SK-N-SH treated with all-trans-retinoic acid at 6 μM for 48 hours (cell line): ENCODE results near the gene ENTPD2.

Source experiments
- ATAC-seq: fragments of 200-7000 bp; cut with Tn5 transposase; 3 replicates; pipeline ENCODE4 v1.9.1; 2020; ENCODE audit warnings: mild to moderate bottlenecking, moderate library complexity
- ARNTL ChIP-seq: fragments of 450-650 bp; formaldehyde crosslinking; IDR thresholded peaks from 2 replicates; pipeline ENCODE4 v1.5.0; 2020; ENCODE audit warnings: low read depth, mild to moderate bottlenecking, moderate library complexity, borderline replicate concordance
- CREB5 ChIP-seq: fragments of 250-450 bp; sonication (Bioruptor Pico); IDR thresholded peaks from 2 replicates; pipeline ENCODE4 v1.5.1; 2020; ENCODE audit warnings: low read depth, mild to moderate bottlenecking, moderate library complexity
- CSDC2 ChIP-seq: fragments of 250-450 bp; sonication (Bioruptor Pico); IDR thresholded peaks from 2 replicates; pipeline ENCODE4 v1.5.0; 2020; ENCODE audit warnings: mild to moderate bottlenecking, moderate library complexity
- CSRNP3 ChIP-seq: fragments of 250-450 bp; sonication (Bioruptor Pico); IDR thresholded peaks from 2 replicates; pipeline ENCODE4 v1.5.1; 2021; ENCODE audit warnings: mild to moderate bottlenecking, moderate library complexity
- ESRRG ChIP-seq: fragments of 250-450 bp; sonication (Bioruptor Pico); IDR thresholded peaks from 2 replicates; pipeline ENCODE4 v1.6.1; 2021; ENCODE audit warnings: mild to moderate bottlenecking
- OSR1 ChIP-seq: fragments of 250-450 bp; sonication (Bioruptor Pico); IDR thresholded peaks from 2 replicates; pipeline ENCODE4 v1.8.0; 2022; ENCODE audit warnings: moderate library complexity, mild to moderate bottlenecking, inconsistent platforms
- PATZ1 ChIP-seq: fragments of 250-450 bp; sonication (Bioruptor Pico); IDR thresholded peaks from 2 replicates; pipeline ENCODE4 v1.8.0; 2020; ENCODE audit warnings: mild to moderate bottlenecking, moderate library complexity, borderline replicate concordance
- POU6F1 ChIP-seq: fragments of 250-450 bp; sonication (Bioruptor Pico); IDR thresholded peaks from 2 replicates; pipeline ENCODE4 v1.8.0; 2021; ENCODE audit warnings: low read depth, mild to moderate bottlenecking, moderate library complexity, borderline replicate concordance
- PPARA ChIP-seq: fragments of 250-450 bp; sonication (Bioruptor Pico); IDR thresholded peaks from 2 replicates; pipeline ENCODE4 v1.5.0; 2020; ENCODE audit warnings: mild to moderate bottlenecking, borderline replicate concordance
- RARB ChIP-seq: fragments of 250-450 bp; sonication (Bioruptor Pico); IDR thresholded peaks from 2 replicates; pipeline ENCODE4 v1.8.0; 2021; ENCODE audit warnings: mild to moderate bottlenecking, moderate library complexity
- SNAI2 ChIP-seq: fragments of 250-450 bp; sonication (Bioruptor Pico); IDR thresholded peaks from 2 replicates; pipeline ENCODE4 v1.5.0; 2020; ENCODE audit warnings: mild to moderate bottlenecking, moderate library complexity
- TCF4 ChIP-seq: fragments of 250-450 bp; sonication (Bioruptor Pico); IDR thresholded peaks from 2 replicates; pipeline ENCODE4 v1.8.0; 2021; ENCODE audit warnings: mild to moderate bottlenecking, moderate library complexity, borderline replicate concordance
- TOX ChIP-seq: fragments of 250-450 bp; sonication (Bioruptor Pico); IDR thresholded peaks from 2 replicates; pipeline ENCODE4 v1.8.0; 2021; ENCODE audit warnings: mild to moderate bottlenecking, moderate library complexity, borderline replicate concordance
- TSHZ2 ChIP-seq: fragments of 250-450 bp; sonication (Bioruptor Pico); IDR thresholded peaks from 2 replicates; pipeline ENCODE4 v1.5.0; 2020; ENCODE audit warnings: mild to moderate bottlenecking, moderate library complexity
- ZC3H10 ChIP-seq: fragments of 250-450 bp; sonication (Bioruptor Pico); IDR thresholded peaks from 2 replicates; pipeline ENCODE4 v1.5.1; 2021; ENCODE audit warnings: mild to moderate bottlenecking, moderate library complexity
- ZFP3 ChIP-seq: fragments of 250-450 bp; sonication (Bioruptor Pico); IDR thresholded peaks from 2 replicates; pipeline ENCODE4 v1.5.0; 2020; ENCODE audit warnings: mild to moderate bottlenecking, moderate library complexity
- ZFP30 ChIP-seq: fragments of 450-650 bp; formaldehyde crosslinking; IDR thresholded peaks from 2 replicates; pipeline ENCODE4 v1.5.0; 2022; ENCODE audit warnings: mild to moderate bottlenecking, moderate library complexity
- ZNF565 ChIP-seq: fragments of 450-650 bp; formaldehyde crosslinking; conservative IDR thresholded peaks from 2 replicates; pipeline ENCODE4 v1.5.0; 2020; ENCODE audit warnings: low read depth, mild to moderate bottlenecking, moderate library complexity
- ZNF70 ChIP-seq: fragments of 450-650 bp; formaldehyde crosslinking; IDR thresholded peaks from 2 replicates; pipeline ENCODE4 v1.5.0; 2020; ENCODE audit warnings: mild to moderate bottlenecking, moderate library complexity
- ZNF8 ChIP-seq: fragments of 450-650 bp; formaldehyde crosslinking; IDR thresholded peaks from 2 replicates; pipeline ENCODE4 v1.5.0; 2020; ENCODE audit warnings: mild to moderate bottlenecking, moderate library complexity

Gene ENTPD2

GRCh38 chr9:137045294-137046087 is 8.4 kb downstream of the ENTPD2 start:
- TF ChIP-seq ESRRG (CRISPR knock-in tag) (no peak), TCF4 (no peak), ARNTL (no peak), ZFP30 (CRISPR knock-in tag) (no peak), OSR1 (CRISPR knock-in tag) (no peak), RARB (CRISPR knock-in tag) (no peak), ZFP3 (no peak), ZNF70 (CRISPR knock-in tag) (no peak), ZC3H10 (CRISPR knock-in tag) (no peak), ZNF565 (CRISPR knock-in tag) (no peak), PPARA (CRISPR knock-in tag) (no peak), SNAI2 (CRISPR knock-in tag) (no peak), CSRNP3 (CRISPR knock-in tag) (no peak), ZNF8 (CRISPR knock-in tag) (no peak), CREB5 (CRISPR knock-in tag) (no peak), PATZ1 (CRISPR knock-in tag) (no peak)
- peak; percentile 58 for ATAC-seq

GRCh38 chr9:137044502-137045177 is 9.2 kb downstream of the ENTPD2 start:
- no peak for TF ChIP-seq CSDC2 (CRISPR knock-in tag)
- no peak for TF ChIP-seq ZFP3
- no peak for TF ChIP-seq SNAI2 (CRISPR knock-in tag)
- no peak for TF ChIP-seq TOX
- no peak for TF ChIP-seq CREB5 (CRISPR knock-in tag)
- no peak for TF ChIP-seq RARB (CRISPR knock-in tag)
- no peak for TF ChIP-seq POU6F1
- ATAC-seq = 0 out of 3 replicates have a peak, but pooled peaks have one; percentile 2

- TF ChIP-seq ARNTL (no peak), CSDC2 (CRISPR knock-in tag) (no peak), OSR1 (CRISPR knock-in tag) (no peak), ESRRG (CRISPR knock-in tag) (no peak), CREB5 (CRISPR knock-in tag) (no peak), RARB (CRISPR knock-in tag) (no peak), SNAI2 (CRISPR knock-in tag) (no peak), CSRNP3 (CRISPR knock-in tag) (no peak), POU6F1 (no peak), TSHZ2 (no peak), ZFP3 (no peak), ZFP30 (CRISPR knock-in tag) (no peak)
- TF ChIP-seq, all 23 proteins: peak for 0
- ATAC-seq = no peak
Measured at GRCh38 chr9:137044037-137044436, 9.8 kb downstream of the ENTPD2 start.
